Ovary (tissue), 9 donors: ENCODE measurements around the gene OAS2. TPM values are rescaled to one million over a fixed set of nuclear protein-coding genes. Genes with fewer than 3 reads are reported as not detected.

Source experiments
- DNase-seq, 5 donors: peaks; one replicate each; pipeline ENCODE4 v3.0.0-alpha.2; 2019 to 2020
- H3K27ac ChIP-seq, 2 donors: fragments of 200-600 bp; one replicate each; pipeline versions ENCODE4 v1.5.1 to v1.8.0; 2019 to 2022
- H3K27me3 ChIP-seq: fragments of 200-600 bp; one replicate; pipeline ENCODE4 v1.8.0; 2022
- H3K36me3 ChIP-seq: fragments of 200-600 bp; sonication (generic); one replicate; pipeline ENCODE4 v1.5.1; 2019
- H3K4me1 ChIP-seq: one replicate; pipeline ENCODE4 v1.8.1; 2013; ENCODE audit warnings: mild to moderate bottlenecking, moderate library complexity; ENCODE audit not compliant: insufficient read depth
- H3K4me3 ChIP-seq: fragments of 200-600 bp; sonication (generic); one replicate; pipeline ENCODE4 v1.5.1; 2017
- H3K9me3 ChIP-seq, 2 donors: fragments of 200-600 bp in 1 of 2; sonication (generic) in 1 of 2; one replicate each; pipeline versions ENCODE4 v1.5.1 to v1.8.1; 2013 to 2019; ENCODE audit warnings: mild to moderate bottlenecking in 1 of 2, moderate library complexity in 1 of 2
- EP300 ChIP-seq: sonication (generic); formaldehyde crosslinking; IDR thresholded peaks from one replicate; pipeline ENCODE4 v1.6.1; 2017; ENCODE audit warnings: antibody characterized with exemption
- POLR2A ChIP-seq: fragments of 450-650 bp; IDR thresholded peaks from one replicate; pipeline ENCODE4 v1.6.1; 2017; ENCODE audit warnings: antibody characterized with exemption, mild to moderate bottlenecking, moderate library complexity
- WGBS, 3 donors: extraction: QIAGEN DNeasy Blood & Tissue Kit in 1 of 3; methylation state at CpG; one replicate each; pipeline versions ENCODE4 v1.1.5 to v1.1.7; 2013 to 2017; 5-methylcytosine and 5-hydroxymethylcytosine counted together
- intact Hi-C, 4 donors: fragments of 100-400 bp; cut with DNase I; formaldehyde crosslinking; loops; one replicate each; pipeline versions ENCODE4 v1.11.0 to v1.15.1; 2022 to 2023
- polyA plus RNA-seq, 2 donors: library from polyadenylated mRNA; stranded (reverse); fragments of 200-250 nt in 1 of 2; fragments of 350-450 nt in 1 of 2; fragmentation: Illumina TruSeq in 1 of 2; extraction: RNeasy Lipid Tissue Mini Kit (QIAGEN cat#74804) in 1 of 2; gene quantifications; one replicate each; pipeline ENCODE4 v1.2.3, GENCODE V29; 2013 to 2014
- total RNA-seq, 7 donors: library from RNA; depleted of rRNA in 2 of 7; stranded (reverse); fragments of >200 nt in 2 of 7; fragmentation: NEBNext Ultra II Directional in 3 of 7; extraction: Animal tissue kit (Norgen Biotek cat#: 25700) in 3 of 7; gene quantifications; one replicate each; pipeline versions ENCODE4 v1.1.0 to v1.2.4, GENCODE V29; 2016 to 2023
- TF ChIP-seq, protein P1 (sequence below), 3 donors: fragments of 450-650 bp in 2 of 3; fragments of 200-600 bp in 1 of 3; IDR thresholded peaks; one replicate each; pipeline versions ENCODE4 v1.5.1 to v1.8.0; 2016 to 2022; ENCODE audit warnings: antibody characterized with exemption in 3 of 3, mild to moderate bottlenecking in 1 of 3
- donor health status: DM: no; HTN: no; CAD: no; lungs with moderate emphysema.
- donor health status: DM: no; HTN: no; CAD: no.
- donor health status: Bipolar disorder and iron deficiency.
- donor health status: DM: yes; HTN: yes; CAD: no.
- donor health status: DM: no; HTN: no; CAD: no.
- donor health status: DM: yes; HTN: yes; CAD: no.

Gene OAS2
- total and polyA plus RNA-seq, 9 donors = 1.4 to 57.0 (median 3.6) TPM

DNA sequence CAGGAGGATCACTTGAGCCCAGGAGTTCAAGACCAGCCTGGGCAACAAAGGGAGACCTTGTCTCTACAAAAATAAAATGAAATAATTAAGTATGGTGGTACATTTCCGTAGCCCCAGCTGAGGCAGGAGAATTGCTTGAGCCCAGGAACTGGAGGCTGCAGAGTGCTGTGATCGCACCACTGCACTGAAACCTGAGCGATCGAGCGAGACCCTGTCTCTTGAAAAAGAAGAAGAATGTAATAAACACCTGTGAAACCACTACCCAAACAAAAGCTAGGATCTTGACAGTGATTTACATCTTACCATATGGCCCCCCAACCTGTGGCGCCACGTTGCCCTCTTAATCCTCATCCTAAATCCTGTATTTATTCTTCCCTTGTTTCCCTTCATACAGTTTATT lies 72.5 kb downstream of the OAS2 start:
- Histone ChIP-seq H3K4me1 (peaks cover 2% of the 10 kb centered on the region), H3K9me3 (no peaks in the 10 kb centered on the region), H3K27ac (no peak overlapping the region), H3K27me3 (no peaks in the 10 kb centered on the region), H3K4me3 (no peak overlapping the region), H3K36me3 (no peaks in the 10 kb centered on the region)
- 85 to 88% (median 87%) methylated on average over 7 of the region's 7 CpGs for WGBS, 3 donors
- TF ChIP-seq POLR2A = no peak
- TF ChIP-seq EP300 = no peak
- TF ChIP-seq, protein P1, sequence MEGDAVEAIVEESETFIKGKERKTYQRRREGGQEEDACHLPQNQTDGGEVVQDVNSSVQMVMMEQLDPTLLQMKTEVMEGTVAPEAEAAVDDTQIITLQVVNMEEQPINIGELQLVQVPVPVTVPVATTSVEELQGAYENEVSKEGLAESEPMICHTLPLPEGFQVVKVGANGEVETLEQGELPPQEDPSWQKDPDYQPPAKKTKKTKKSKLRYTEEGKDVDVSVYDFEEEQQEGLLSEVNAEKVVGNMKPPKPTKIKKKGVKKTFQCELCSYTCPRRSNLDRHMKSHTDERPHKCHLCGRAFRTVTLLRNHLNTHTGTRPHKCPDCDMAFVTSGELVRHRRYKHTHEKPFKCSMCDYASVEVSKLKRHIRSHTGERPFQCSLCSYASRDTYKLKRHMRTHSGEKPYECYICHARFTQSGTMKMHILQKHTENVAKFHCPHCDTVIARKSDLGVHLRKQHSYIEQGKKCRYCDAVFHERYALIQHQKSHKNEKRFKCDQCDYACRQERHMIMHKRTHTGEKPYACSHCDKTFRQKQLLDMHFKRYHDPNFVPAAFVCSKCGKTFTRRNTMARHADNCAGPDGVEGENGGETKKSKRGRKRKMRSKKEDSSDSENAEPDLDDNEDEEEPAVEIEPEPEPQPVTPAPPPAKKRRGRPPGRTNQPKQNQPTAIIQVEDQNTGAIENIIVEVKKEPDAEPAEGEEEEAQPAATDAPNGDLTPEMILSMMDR (IDR thresholded peaks at IDR 0.05) = no peak
- no peak for DNase-seq
- intact Hi-C loops = loop anchor here in 2 of 4 donors (5.0 kb wide), 2 partner anchors 117 to 122 kb away; no protein-coding TSS in a partner anchor

DNA sequence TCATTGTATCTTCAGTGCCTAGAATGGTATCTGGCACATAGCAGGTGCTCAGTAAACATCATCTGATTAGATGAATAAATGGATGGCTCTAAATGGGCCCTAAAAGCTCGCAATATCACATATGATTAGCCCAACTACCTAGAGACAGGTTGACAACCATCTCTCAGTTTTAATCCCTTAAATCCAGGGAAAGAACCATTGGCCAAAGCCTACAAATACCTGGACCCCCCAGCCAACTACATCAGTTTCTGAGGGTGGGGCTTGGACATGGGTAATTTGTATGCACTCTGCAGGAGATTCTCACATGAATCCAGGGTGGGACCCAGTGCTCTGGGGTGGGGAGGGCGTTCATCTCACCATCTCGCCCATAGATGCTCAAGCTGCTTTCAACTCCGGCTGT lies 73.4 kb downstream of the OAS2 start:
- no peaks in the 10 kb centered on the region for H3K9me3 ChIP-seq
- no peaks in the 10 kb centered on the region for H3K27me3 ChIP-seq
- TF ChIP-seq, protein P1 (IDR thresholded peaks at IDR 0.05) = no peak
- TF ChIP-seq POLR2A (no peak), EP300 (no peak)
- DNase-seq = no peak
- no peak overlapping the region for H3K27ac ChIP-seq
- peaks cover 2% of the 10 kb centered on the region for H3K4me1 ChIP-seq
- H3K4me3 ChIP-seq = no peak overlapping the region
- WGBS, 3 donors = 88 to 91% (median 91%) methylated on average over 4 of the region's 4 CpGs
- intact Hi-C loops = loop anchor here in 2 of 4 donors (5.0 kb wide), 2 partner anchors 116 to 121 kb away; no protein-coding TSS in a partner anchor
- no peaks in the 10 kb centered on the region for H3K36me3 ChIP-seq

DNA sequence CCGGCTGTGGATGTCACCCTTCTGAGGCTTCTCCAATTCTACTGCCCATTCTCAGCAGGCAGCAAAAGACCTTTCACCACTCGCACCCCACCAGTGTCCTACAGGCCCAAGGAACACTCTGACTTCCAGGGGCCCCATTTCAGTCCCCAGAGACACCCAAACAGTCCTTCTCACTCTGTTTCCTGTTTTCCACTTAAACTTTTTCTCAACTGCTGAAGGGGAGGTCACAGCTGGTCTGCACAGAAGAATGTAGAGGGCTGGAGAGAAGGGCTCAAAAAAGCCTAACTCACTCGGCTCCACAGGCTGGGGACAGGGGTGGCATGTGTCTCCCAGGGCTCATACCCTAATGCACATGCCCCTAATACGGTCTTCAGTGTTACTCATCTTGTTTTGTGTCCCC lies 74.0 kb downstream of the OAS2 start:
- H3K27ac ChIP-seq = no peak overlapping the region
- no peak overlapping the region for H3K4me3 ChIP-seq
- H3K9me3 ChIP-seq = no peaks in the 10 kb centered on the region
- TF ChIP-seq EP300 (no peak), POLR2A (no peak)
- TF ChIP-seq, protein P1 (IDR thresholded peaks at IDR 0.05) = no peak
- no peak for DNase-seq
- intact Hi-C loops = loop anchor here in 2 of 4 donors (5.0 kb wide), 2 partner anchors 115 to 120 kb away; no protein-coding TSS in a partner anchor
- H3K27me3 ChIP-seq = no peaks in the 10 kb centered on the region
- H3K36me3 ChIP-seq = no peaks in the 10 kb centered on the region
- peaks cover 2% of the 10 kb centered on the region for H3K4me1 ChIP-seq
- WGBS, 3 donors = 64 to 75% (median 68%) methylated on average over 4 of the region's 4 CpGs

DNA sequence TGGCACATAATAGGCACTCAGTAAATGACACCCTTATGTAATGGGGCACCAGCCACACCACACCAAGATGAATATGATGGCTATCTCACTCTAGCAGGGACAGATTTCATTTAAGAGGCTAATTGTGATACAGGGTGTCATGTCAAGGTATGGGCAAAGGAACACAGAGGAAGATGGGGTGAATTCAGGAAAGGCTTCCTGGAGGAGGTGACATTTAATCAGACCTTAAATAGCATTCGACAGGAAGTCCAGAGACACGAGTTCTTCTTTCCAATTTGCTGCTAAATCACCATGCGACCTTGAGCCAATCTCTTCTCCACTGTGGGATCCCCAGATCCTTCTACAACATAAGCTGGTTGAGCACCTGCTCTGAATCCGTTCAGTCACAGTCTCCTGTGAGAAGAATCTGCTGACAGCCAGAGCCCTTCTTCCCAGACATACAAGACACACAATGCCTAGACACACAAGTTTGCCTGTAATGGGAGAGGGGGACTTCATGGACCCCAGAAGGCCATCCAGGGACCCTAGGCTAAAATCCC lies 76.7 kb downstream of the OAS2 start:
- WGBS, 3 donors = 43 to 61% (median 47%) methylated on average over 4 of the region's 4 CpGs
- no peaks in the 10 kb centered on the region for H3K27me3 ChIP-seq
- no peak overlapping the region for H3K27ac ChIP-seq
- H3K4me3 ChIP-seq = no peak overlapping the region
- TF ChIP-seq EP300 (no peak), POLR2A (no peak)
- TF ChIP-seq, protein P1 (IDR thresholded peaks at IDR 0.05) = no peak
- DNase-seq = no peak
- H3K9me3 ChIP-seq = no peaks in the 10 kb centered on the region
- no peaks in the 10 kb centered on the region for H3K36me3 ChIP-seq
- H3K4me1 ChIP-seq = peaks cover 2% of the 10 kb centered on the region
- intact Hi-C loops = loop anchor here in 2 of 4 donors (5.0 kb wide), 2 partner anchors 112 to 117 kb away; no protein-coding TSS in a partner anchor
